ENCODE measurements around the gene GPC5. TPM values are rescaled to one million over a fixed set of nuclear protein-coding genes. Genes with fewer than 3 reads are reported as not detected.

GPC5 gene
- total RNA-seq, 2 experiments from 2014 or later = 2.4 TPM; not detected in 1

DNA sequence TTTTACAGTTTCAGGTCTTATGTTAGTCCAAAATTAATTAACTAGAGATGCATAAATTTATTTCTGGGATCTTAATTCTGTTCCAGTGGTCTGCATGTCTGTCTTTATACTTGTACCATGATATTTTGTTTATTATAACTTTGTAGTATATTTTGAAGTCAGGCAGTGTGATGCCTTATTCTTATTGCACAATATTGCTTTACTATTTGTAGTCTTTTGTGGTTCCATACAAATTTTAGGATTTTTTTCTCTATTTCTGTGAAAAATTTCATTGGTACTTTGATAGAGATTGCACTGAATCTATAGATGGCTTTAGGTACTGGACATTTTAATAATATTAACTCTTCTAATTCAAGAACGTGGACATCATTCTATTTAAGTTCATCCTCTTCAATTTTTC, 304.0 kb downstream of the GPC5 start:
- H3K79me2 ChIP-seq (ENCODE audit: insufficient read depth, low read depth, low read length) = no peaks in the 10 kb centered on the region
- DNase-seq (ENCODE audit: low spot score) = no peak
- ChIA-PET POLR2A (interaction anchor here (1.0 to 1.1 kb wide), 2 partner anchors 9 to 36 kb away, joined by 3 read pairs; no protein-coding TSS in a partner anchor), CTCF (ENCODE audit: unreplicated experiment) (no interaction called here)
- no peaks in the 10 kb centered on the region for H3K36me3 ChIP-seq (ENCODE audit: insufficient read depth, low read length)
- H2AFZ ChIP-seq (ENCODE audit: low read length) = no peak overlapping the region
- no peaks in the 10 kb centered on the region for H3K4me1 ChIP-seq (ENCODE audit: insufficient read depth, low read length, poor library complexity, severe bottlenecking)
- H3K9me2 ChIP-seq (ENCODE audit: insufficient read depth, low read length) = no peaks in the 10 kb centered on the region
- no peak overlapping the region for H3K27ac ChIP-seq (ENCODE audit: low read depth, low read length, poor library complexity, severe bottlenecking)
- no peaks in the 10 kb centered on the region for H3K9me3 ChIP-seq (ENCODE audit: low read length)
- no TSS peak for BruUV-seq (replicated peaks)
- no peaks in the 10 kb centered on the region for H4K20me1 ChIP-seq (ENCODE audit: insufficient read depth, low read length)
- intact Hi-C loops (cut with micrococcal nuclease; ENCODE audit: unreplicated experiment) = no loop called here
- H3K4me2 ChIP-seq (ENCODE audit: low read length) = no peak overlapping the region
- no peak overlapping the region for H3K4me3 ChIP-seq (ENCODE audit: low read depth, low read length, poor library complexity, severe bottlenecking)
- TF ChIP-seq EZH2phosphoT487 (IDR thresholded peaks at IDR 0.05; ENCODE audit: borderline replicate concordance, low read depth, low read length) = no peak
- TF ChIP-seq CTCF (conservative IDR thresholded peaks at IDR 0.05; ENCODE audit: low read length) = no peak

DNA sequence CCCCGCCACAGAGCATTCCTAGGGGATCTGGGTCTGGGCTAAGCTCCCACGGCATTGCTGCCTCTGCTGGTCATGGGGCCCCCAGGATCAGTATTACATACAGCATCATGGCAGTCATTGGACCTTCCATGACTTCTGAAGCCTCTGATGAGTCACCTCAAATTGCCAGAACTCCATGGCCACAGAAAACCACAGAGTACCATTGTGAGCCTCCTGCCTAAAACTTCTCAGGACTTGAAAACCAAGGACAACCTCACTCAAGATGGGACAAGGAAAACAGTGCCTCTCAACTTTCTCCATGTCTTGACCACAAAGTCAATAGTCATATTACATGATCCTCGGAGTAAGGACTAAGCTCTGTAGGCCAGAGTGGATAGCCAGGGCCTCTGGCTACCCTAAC, 306.0 kb downstream of the GPC5 start:
- H3K36me3 ChIP-seq (ENCODE audit: insufficient read depth, low read length) = no peaks in the 10 kb centered on the region
- H3K9me2 ChIP-seq (ENCODE audit: insufficient read depth, low read length) = no peaks in the 10 kb centered on the region
- H3K4me3 ChIP-seq (ENCODE audit: low read depth, low read length, poor library complexity, severe bottlenecking) = no peak overlapping the region
- no peaks in the 10 kb centered on the region for H3K79me2 ChIP-seq (ENCODE audit: insufficient read depth, low read depth, low read length)
- H3K27ac ChIP-seq (ENCODE audit: low read depth, low read length, poor library complexity, severe bottlenecking) = no peak overlapping the region
- ChIA-PET CTCF (ENCODE audit: unreplicated experiment) (interaction anchor here (0.6 kb wide), 1 partner anchor 191 kb away, joined by 3 read pairs; no protein-coding TSS in a partner anchor), POLR2A (interaction anchor here (0.9 to 1.6 kb wide), 3 partner anchors 9 to 27 kb away, joined by 3 to 4 read pairs (median 4); no protein-coding TSS in a partner anchor)
- no peak for TF ChIP-seq EZH2phosphoT487 (IDR thresholded peaks at IDR 0.05; ENCODE audit: borderline replicate concordance, low read depth, low read length)
- TF ChIP-seq CTCF (conservative IDR thresholded peaks at IDR 0.05; ENCODE audit: low read length) = no peak
- H3K4me1 ChIP-seq (ENCODE audit: insufficient read depth, low read length, poor library complexity, severe bottlenecking) = no peaks in the 10 kb centered on the region
- no peak overlapping the region for H3K4me2 ChIP-seq (ENCODE audit: low read length)
- H4K20me1 ChIP-seq (ENCODE audit: insufficient read depth, low read length) = no peaks in the 10 kb centered on the region
- no peak for DNase-seq (ENCODE audit: low spot score)
- no TSS peak for BruUV-seq (replicated peaks)
- no peaks in the 10 kb centered on the region for H3K9me3 ChIP-seq (ENCODE audit: low read length)
- no peak overlapping the region for H2AFZ ChIP-seq (ENCODE audit: low read length)
- intact Hi-C loops (cut with micrococcal nuclease; ENCODE audit: unreplicated experiment) = no loop called here

DNA sequence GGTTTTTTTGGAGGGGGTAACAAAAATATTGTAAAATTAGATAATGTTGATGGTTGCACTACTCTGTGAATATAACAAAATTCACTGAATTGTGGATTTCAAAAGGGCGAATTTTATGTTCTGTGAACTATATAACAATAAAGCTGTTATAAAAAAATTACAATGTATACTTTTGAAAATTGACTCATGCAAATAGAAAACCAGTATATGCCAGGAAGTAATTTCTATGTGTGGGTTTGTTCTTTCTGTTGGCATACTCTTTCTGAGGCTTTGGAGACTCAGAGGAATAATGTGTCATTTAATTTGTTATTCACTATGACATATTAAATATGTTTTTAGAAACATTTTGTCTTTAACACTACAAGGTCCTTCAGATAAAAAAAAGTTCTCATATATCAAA, 310.1 kb downstream of the GPC5 start:
- no peaks in the 10 kb centered on the region for H3K4me1 ChIP-seq (ENCODE audit: insufficient read depth, low read length, poor library complexity, severe bottlenecking)
- H2AFZ ChIP-seq (ENCODE audit: low read length) = no peak overlapping the region
- ChIA-PET POLR2A (interaction anchor here (1.0 to 1.7 kb wide), 5 partner anchors 9 to 65 kb away, joined by 3 to 8 read pairs (median 3); no protein-coding TSS in a partner anchor), CTCF (ENCODE audit: unreplicated experiment) (no interaction called here)
- intact Hi-C loops (cut with micrococcal nuclease; ENCODE audit: unreplicated experiment) = no loop called here
- H3K79me2 ChIP-seq (ENCODE audit: insufficient read depth, low read depth, low read length) = no peaks in the 10 kb centered on the region
- H3K9me3 ChIP-seq (ENCODE audit: low read length) = no peaks in the 10 kb centered on the region
- no peak for TF ChIP-seq CTCF (conservative IDR thresholded peaks at IDR 0.05; ENCODE audit: low read length)
- no peak for TF ChIP-seq EZH2phosphoT487 (IDR thresholded peaks at IDR 0.05; ENCODE audit: borderline replicate concordance, low read depth, low read length)
- H3K4me3 ChIP-seq (ENCODE audit: low read depth, low read length, poor library complexity, severe bottlenecking) = no peak overlapping the region
- no peak overlapping the region for H3K4me2 ChIP-seq (ENCODE audit: low read length)
- no peaks in the 10 kb centered on the region for H3K9me2 ChIP-seq (ENCODE audit: insufficient read depth, low read length)
- no peaks in the 10 kb centered on the region for H3K36me3 ChIP-seq (ENCODE audit: insufficient read depth, low read length)
- no TSS peak for BruUV-seq (replicated peaks)
- no peaks in the 10 kb centered on the region for H4K20me1 ChIP-seq (ENCODE audit: insufficient read depth, low read length)
- DNase-seq (ENCODE audit: low spot score) = no peak
- no peak overlapping the region for H3K27ac ChIP-seq (ENCODE audit: low read depth, low read length, poor library complexity, severe bottlenecking)

All from OCI-LY7 (cell line).